NCI-H1694 treated with DMSO at 0.1 percent for 48 hours (cell line): ENCODE results near the gene CYB5D1.

Experiments used
- DNase-seq: peaks from one replicate; lab custom pipeline; 2025; lab: John Stamatoyannopoulos, UW

Gene CYB5D1

DNA sequence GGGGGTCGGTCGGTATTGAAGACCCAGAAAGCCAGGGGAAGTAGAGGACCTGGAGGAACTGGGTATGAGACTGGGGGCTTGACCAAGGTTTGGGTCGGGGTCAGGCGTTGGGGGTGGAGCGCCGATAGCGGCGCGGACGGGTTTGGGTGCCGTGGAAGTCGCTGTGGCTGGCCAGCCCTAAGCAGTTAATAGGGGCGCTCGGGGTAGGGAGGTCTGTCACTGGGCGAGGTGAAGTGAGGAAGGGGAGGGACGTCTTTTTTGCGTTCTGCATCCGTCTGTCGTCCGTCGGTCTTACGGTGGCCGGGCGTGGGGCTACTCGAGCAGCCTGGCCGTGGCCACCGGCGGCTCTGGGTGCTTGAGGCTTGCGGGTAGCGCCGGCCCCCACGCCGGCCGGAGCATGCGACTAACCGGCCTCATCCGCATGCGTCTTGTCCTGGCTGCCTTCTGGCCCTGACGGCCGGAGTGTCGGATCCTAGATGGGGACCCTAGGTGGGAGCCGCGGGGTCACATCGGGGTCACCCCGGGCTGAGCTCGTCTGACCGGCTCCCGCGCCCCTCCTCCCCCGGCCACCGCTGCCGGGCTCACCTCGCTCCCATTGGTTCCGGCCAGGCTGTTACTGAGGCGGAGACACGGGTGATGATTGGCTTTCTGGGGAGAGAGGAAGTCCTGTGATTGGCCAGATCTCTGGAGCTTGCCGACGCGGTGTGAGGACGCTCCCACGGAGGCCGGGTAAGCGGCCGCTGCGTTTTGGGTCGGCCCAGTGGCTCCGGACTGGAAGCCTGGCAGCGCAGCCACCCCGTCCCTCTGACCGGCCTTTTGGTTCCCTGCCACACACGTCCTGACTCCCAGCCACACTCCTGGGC, 13.3 kb upstream of the CYB5D1 start:
- peak; percentile 67 for DNase-seq

DNA sequence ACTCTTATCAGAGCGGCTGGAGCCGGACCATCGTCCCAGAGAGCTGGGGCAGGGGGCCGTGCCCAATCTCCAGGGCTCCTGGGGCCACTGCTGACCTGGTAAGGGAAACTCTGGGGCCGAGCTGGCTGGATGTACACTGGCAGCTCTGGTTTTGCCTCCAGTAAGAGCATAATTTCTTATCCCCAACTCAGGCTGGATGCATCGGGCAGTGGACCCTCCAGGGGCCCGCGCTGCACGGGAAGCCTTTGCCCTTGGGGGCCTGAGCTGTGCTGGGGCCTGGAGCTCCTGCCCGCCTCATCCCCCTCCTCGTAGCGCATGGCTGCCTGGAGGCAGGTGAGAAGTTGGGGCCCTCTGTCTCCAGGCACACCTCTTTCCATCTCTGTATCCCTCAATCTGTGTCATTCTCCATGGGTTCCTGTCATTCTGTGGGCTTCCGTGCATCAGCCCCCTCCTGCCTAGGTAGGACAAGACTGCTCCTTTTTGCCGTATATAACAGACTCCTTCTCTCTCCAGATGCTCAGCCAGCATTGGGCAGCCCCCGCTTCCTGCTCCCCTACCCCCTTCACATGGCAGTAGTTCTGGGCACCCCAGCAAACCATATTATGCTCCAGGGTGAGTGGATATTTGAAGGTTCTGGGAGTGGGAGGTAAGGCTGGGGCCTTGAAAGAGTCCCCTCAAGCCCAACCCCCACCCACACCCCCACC, 12.3 kb upstream of the CYB5D1 start:
- DNase-seq: no peak

DNA sequence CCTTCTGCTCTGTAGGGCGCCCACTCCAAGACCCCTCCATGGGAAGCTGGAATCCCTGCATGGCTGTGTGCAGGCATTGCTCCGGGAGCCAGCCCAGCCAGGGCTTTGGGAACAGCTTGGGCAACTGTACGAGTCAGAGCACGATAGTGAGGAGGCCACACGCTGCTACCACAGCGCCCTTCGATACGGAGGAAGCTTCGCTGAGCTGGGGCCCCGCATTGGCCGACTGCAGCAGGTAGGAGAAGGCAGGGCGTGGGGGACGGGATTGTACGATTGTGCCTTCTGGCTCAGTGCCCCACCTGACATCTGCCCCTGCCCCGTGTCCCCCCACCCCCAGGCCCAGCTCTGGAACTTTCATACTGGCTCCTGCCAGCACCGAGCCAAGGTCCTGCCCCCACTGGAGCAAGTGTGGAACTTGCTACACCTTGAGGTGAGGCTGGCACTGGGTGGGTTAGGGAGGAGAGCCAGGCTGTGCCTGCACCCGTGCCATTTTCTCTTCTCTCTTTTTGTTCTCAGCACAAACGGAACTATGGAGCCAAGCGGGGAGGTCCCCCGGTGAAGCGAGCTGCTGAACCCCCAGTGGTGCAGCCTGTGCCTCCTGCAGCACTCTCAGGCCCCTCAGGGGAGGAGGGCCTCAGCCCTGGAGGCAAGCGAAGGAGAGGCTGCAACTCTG, 11.6 kb upstream of the CYB5D1 start:
- DNase-seq: no peak

DNA sequence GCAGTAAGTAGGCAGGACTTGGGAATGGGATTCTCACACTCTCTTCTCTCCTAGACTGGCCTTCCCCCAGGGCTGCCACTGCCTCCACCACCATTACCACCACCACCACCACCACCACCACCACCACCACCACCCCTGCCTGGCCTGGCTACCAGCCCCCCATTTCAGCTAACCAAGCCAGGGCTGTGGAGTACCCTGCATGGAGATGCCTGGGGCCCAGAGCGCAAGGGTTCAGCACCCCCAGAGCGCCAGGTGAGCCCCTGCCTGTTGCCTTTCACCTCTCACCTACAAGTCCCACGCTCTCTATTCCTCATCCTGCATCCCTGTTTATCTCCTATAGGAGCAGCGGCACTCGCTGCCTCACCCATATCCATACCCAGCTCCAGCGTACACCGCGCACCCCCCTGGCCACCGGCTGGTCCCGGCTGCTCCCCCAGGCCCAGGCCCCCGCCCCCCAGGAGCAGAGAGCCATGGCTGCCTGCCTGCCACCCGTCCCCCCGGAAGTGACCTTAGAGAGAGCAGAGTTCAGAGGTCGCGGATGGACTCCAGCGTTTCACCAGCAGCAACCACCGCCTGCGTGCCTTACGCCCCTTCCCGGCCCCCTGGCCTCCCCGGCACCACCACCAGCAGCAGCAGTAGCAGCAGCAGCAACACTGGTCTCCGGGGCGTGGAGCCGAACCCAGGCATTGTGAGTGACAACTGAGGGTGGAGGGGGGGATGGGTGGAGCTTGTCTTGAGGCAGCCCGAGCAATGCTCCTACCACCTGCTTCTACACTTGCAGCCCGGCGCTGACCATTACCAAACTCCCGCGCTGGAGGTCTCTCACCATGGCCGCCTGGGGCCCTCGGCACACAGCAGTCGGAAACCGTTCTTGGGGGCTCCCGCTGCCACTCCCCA, 10.8 kb upstream of the CYB5D1 start:
- DNase-seq: no peak

DNA sequence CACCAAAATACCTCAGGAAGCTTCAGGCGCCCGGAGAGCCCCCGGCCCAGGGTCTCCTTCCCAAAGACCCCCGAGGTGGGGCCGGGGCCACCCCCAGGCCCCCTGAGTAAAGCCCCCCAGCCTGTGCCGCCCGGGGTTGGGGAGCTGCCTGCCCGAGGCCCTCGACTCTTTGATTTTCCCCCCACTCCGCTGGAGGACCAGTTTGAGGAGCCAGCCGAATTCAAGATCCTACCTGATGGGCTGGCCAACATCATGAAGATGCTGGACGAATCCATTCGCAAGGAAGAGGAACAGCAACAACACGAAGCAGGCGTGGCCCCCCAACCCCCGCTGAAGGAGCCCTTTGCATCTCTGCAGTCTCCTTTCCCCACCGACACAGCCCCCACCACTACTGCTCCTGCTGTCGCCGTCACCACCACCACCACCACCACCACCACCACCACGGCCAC, 9.6 kb upstream of the CYB5D1 start:
- no peak for DNase-seq

DNA sequence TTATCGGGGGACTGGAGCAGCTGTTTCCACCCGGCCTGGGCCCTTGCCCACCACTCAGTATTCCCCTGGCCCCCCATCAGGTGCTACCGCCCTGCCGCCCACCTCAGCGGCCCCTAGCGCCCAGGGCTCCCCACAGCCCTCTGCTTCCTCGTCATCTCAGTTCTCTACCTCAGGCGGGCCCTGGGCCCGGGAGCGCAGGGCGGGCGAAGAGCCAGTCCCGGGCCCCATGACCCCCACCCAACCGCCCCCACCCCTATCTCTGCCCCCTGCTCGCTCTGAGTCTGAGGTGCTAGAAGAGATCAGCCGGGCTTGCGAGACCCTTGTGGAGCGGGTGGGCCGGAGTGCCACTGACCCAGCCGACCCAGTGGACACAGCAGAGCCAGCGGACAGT, 9.1 kb upstream of the CYB5D1 start:
- DNase-seq: no peak

DNA sequence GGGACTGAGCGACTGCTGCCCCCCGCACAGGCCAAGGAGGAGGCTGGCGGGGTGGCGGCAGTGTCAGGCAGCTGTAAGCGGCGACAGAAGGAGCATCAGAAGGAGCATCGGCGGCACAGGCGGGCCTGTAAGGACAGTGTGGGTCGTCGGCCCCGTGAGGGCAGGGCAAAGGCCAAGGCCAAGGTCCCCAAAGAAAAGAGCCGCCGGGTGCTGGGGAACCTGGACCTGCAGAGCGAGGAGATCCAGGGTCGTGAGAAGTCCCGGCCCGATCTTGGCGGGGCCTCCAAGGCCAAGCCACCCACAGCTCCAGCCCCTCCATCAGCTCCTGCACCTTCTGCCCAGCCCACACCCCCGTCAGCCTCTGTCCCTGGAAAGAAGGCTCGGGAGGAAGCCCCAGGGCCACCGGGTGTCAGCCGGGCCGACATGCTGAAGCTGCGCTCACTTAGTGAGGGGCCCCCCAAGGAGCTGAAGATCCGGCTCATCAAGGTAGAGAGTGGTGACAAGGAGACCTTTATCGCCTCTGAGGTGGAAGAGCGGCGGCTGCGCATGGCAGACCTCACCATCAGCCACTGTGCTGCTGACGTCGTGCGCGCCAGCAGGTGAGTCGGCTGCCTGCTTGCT, 8.6 kb upstream of the CYB5D1 start:
- no peak for DNase-seq

DNA sequence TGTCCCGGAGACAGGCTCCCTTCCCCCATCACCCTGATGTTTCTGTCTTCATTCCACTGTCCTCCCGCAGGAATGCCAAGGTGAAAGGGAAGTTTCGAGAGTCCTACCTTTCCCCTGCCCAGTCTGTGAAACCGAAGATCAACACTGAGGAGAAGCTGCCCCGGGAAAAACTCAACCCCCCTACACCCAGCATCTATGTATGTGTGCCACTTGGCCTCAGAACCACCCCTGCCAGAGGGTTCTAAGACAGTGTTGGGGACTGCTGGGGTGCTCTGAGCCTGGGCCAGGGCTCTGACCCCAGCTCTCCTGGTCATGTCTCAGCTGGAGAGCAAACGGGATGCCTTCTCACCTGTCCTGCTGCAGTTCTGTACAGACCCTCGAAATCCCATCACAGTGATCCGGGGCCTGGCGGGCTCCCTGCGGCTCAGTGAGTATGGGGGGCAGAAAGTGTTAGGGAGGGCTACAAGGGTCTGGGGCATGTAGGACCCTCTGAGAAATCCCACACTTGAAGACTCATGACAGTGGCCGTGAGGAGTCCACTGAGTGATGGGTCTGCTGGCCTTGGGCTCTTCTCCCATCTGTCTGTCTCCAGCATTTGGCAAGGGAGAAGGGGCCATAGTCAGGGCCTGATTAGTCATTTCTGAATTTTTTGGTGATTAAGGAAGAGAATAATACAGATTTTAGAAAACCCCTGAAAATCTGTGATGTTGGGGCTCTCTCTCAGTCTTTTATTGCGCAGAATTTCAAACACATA, 7.9 kb upstream of the CYB5D1 start:
- DNase-seq: no peak

DNA sequence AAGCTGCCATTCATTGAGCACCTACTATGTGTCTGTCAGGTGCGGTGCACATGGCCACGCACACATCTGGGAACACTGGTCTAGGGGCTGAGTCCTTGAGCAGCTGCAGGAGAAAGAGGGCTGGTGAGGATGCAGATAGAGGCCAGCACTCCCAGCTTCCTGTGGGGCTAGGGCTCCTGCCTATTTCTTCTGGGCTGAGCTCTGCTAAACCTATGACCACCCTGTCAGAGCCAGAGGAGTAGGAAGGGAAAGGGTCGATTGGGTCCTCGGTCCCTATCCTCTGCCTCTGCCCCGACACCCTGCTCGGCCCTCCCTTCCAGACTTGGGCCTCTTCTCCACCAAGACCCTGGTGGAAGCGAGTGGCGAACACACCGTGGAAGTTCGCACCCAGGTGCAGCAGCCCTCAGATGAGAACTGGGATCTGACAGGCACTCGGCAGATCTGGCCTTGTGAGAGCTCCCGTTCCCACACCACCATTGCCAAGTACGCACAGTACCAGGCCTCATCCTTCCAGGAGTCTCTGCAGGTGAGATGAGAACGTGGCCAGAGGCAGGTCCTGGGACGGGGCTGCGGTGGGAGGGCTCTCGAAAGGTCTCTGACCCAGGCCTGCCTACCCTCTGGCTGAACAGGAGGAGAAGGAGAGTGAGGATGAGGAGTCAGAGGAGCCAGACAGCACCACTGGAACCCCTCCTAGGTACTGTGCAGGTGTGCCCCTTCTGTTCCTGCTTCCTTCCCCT, 6.9 kb upstream of the CYB5D1 start:
- DNase-seq: no peak

DNA sequence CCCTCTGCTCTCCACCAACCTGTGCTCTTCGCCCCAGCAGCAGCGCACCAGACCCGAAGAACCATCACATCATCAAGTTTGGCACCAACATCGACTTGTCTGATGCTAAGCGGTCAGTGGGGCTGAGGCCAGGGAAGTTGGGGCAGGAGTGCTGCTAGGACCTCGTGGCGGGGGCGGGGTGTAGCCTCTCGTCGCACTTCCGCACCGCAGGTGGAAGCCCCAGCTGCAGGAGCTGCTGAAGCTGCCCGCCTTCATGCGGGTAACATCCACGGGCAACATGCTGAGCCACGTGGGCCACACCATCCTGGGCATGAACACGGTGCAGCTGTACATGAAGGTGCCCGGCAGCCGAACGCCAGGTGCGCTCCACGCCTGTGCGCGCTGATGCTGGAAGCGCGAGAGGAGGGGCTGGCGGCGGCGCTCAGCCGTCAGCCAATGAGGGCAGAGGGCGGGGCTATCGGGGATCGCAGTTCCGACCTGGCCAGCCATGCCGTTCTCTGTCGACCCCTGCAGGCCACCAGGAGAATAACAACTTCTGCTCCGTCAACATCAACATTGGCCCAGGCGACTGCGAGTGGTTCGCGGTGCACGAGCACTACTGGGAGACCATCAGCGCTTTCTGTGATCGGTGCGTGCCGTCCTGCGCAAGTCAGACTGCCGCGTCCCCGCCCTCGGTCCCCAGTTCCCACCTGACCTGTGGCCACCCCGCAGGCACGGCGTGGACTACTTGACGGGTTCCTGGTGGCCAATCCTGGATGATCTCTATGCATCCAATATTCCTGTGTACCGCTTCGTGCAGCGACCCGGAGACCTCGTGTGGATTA, 6.2 kb upstream of the CYB5D1 start:
- DNase-seq: peak; percentile 86

DNA sequence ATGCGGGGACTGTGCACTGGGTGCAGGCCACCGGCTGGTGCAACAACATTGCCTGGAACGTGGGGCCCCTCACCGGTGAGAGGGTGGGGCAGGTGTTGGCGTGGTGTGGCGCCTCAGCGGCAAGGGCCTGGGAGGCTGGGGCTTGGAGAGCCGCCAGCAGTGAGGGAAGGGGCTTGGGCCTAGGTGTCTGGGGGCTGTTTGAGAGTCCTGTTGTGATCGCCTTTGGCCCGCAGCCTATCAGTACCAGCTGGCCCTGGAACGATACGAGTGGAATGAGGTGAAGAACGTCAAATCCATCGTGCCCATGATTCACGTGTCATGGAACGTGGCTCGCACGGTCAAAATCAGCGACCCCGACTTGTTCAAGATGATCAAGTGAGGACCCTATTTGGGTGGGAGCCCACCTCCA, 5.5 kb upstream of the CYB5D1 start:
- DNase-seq: no peak

DNA sequence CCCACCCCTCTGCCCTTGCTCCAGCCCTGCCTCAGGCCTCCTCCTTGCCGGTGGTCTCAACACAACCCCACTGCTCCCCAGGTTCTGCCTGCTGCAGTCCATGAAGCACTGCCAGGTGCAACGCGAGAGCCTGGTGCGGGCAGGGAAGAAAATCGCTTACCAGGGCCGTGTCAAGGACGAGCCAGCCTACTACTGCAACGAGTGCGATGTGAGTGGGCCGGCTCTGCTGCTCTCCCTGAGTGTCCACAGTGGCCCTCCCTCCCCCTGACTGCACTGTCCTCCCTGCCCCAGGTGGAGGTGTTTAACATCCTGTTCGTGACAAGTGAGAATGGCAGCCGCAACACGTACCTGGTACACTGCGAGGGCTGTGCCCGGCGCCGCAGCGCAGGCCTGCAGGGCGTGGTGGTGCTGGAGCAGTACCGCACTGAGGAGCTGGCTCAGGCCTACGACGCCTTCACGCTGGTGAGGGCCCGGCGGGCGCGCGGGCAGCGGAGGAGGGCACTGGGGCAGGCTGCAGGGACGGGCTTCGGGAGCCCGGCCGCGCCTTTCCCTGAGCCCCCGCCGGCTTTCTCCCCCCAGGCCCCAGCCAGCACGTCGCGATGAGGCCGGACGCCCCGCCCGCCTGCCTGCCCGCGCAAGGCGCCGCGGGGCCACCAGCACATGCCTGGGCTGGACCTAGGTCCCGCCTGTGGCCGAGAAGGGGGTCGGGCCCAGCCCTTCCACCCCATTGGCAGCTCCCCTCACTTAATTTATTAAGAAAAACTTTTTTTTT, 4.7 kb upstream of the CYB5D1 start:
- DNase-seq: no peak

DNA sequence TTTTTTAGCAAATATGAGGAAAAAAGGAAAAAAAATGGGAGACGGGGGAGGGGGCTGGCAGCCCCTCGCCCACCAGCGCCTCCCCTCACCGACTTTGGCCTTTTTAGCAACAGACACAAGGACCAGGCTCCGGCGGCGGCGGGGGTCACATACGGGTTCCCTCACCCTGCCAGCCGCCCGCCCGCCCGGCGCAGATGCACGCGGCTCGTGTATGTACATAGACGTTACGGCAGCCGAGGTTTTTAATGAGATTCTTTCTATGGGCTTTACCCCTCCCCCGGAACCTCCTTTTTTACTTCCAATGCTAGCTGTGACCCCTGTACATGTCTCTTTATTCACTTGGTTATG, 4.1 kb upstream of the CYB5D1 start:
- no peak for DNase-seq

DNA sequence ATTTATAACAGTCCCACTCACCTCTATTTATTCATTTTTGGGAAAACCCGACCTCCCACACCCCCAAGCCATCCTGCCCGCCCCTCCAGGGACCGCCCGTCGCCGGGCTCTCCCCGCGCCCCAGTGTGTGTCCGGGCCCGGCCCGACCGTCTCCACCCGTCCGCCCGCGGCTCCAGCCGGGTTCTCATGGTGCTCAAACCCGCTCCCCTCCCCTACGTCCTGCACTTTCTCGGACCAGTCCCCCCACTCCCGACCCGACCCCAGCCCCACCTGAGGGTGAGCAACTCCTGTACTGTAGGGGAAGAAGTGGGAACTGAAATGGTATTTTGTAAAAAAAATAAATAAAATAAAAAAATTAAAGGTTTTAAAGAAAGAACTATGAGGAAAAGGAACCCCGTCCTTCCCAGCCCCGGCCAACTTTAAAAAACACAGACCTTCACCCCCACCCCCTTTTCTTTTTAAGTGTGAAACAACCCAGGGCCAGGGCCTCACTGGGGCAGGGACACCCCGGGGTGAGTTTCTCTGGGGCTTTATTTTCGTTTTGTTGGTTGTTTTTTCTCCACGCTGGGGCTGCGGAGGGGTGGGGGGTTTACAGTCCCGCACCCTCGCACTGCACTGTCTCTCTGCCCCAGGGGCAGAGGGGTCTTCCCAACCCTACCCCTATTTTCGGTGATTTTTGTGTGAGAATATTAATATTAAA, 3.6 kb upstream of the CYB5D1 start:
- DNase-seq: no peak

DNA sequence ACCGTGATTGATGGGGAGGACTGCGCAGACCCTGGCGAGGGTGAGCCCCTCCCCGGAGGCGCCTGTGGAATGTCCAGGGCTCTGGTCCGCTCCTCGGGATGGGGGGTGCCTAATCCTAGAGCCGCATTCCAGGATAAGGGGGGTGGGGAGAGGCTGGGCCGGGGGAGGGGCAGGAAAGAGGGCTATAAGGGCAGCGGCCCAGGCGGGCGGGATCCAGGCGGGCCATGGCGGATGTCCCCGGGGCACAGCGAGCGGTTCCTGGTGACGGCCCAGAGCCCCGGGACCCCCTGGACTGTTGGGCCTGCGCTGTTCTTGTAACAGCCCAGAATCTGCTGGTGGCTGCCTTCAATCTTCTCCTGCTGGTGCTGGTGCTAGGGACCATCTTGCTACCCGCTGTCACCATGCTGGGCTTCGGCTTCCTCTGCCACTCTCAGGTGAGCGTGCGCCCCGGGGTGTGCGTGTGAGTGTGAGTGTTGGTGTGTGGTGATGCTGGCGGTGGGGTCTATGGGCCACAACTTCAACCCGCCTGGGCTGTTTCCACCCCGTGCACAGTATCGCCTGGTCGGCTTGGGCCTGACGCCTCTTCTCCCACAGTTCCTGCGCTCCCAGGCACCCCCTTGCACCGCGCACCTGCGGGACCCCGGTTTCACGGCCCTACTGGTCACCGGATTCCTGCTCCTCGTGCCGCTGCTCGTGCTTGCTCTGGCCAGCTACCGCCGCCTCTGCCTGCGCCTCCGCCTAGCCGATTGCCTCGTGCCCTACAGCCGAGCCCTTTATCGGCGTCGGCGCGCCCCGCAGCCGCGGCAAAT, 2.7 kb upstream of the CYB5D1 start, which contains the start of gene TMEM88:
TMEM88 (plus strand) TSS at position 216 of the 809 bp plus-strand sequence; CDS start at position 225, 9 bp downstream.
- DNase-seq: no peak

DNA sequence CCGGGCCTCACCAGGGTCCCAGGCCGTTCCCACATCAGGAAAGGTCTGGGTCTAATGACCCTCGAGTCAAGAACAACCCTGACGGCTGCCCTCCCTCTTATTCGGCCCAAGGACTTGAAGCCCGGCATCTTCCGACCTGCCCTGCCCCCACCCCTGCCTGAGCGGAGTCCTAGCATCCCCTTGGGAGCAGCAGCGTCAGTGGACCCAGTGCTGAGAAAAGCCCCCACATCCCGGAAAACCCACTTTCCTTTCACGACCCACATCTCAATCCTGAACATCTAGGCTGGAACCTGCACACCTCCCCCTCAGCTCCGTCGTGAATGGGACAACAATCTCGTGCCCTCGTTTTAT, 2.2 kb upstream of the CYB5D1 start:
- no peak for DNase-seq
